Mucosa of descending colon (tissue), 3 donors: Measurements from ENCODE around the gene DOCK2. TPM values are rescaled to one million over a fixed set of nuclear protein-coding genes. Genes with fewer than 3 reads are reported as not detected.
"Not testable (repeated sequence)": the region's sequence is repeated elsewhere in the genome, so short reads cannot be mapped to it uniquely, and the experiment has no call there.

Experiments used
- ATAC-seq: fragments of 200-7000 bp; cut with Tn5 transposase; one replicate; pipeline ENCODE4 v1.9.1; 2020; ENCODE audit warnings: mild to moderate bottlenecking, moderate library complexity
- DNase-seq, 3 donors: peaks; one replicate each; pipeline ENCODE4 v3.0.0-alpha.2; 2020
- H3K36me3 ChIP-seq: fragments of 200-600 bp; one replicate; pipeline ENCODE4 v1.8.0; 2021; ENCODE audit warnings: low read depth, mild to moderate bottlenecking
- H3K4me1 ChIP-seq: fragments of 200-600 bp; one replicate; pipeline ENCODE4 v1.8.0; 2021; ENCODE audit warnings: low read depth, mild to moderate bottlenecking
- H3K4me3 ChIP-seq: fragments of 200-600 bp; one replicate; pipeline ENCODE4 v1.8.0; 2021; ENCODE audit warnings: mild to moderate bottlenecking
- H3K9me3 ChIP-seq: fragments of 200-600 bp; one replicate; pipeline ENCODE4 v1.8.0; 2021; ENCODE audit warnings: mild to moderate bottlenecking
- intact Hi-C, 2 donors: fragments of 100-400 bp; cut with DNase I in 1 of 2; cut with micrococcal nuclease in 1 of 2; formaldehyde crosslinking; loops; one replicate each; pipeline versions ENCODE4 v1.11.0 to v1.11.1; 2022; cut with DNase I, micrococcal nuclease
- total RNA-seq, 3 donors: library from RNA; stranded (reverse); fragmentation: NEBNext Ultra II Directional in 2 of 3; extraction: Animal tissue kit (Norgen Biotek cat#: 25700) in 2 of 3; gene quantifications; one replicate each; pipeline versions ENCODE4 v1.2.1 to v1.2.4, GENCODE V29; 2021 to 2023
- TF ChIP-seq, protein P1 (sequence below): fragments of 200-600 bp; IDR thresholded peaks from one replicate; pipeline ENCODE4 v1.8.0; 2022; ENCODE audit warnings: antibody characterized with exemption, mild to moderate bottlenecking
- donor health status: DM: no; HTN: no; CAD: no; lungs with moderate emphysema.
- donor health status: DM: no; HTN: no; CAD: no.
- donor health status: DM: no; HTN: yes; CAD: no.

DOCK2 gene
- total RNA-seq, 3 donors from 2014 or later: 7.2 to 20.1 (median 18.1) TPM

DNA sequence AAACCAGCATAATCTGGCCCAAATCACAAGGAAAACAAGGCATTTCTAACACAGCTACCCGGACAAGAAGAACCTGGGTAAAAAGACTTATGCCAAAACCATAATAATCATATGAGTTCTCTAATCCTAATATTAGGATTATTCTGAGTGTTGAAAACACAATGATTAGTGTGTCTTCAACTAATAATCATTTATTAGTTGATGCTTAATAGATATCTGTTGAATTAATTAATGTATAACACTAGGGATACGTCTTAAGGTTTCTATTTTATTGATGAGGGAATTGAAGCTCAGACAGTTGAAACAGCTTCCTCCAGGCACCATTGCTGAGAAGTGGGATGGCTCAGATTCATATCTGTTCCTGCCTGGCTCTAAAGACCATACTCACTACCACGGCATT, 112.2 kb downstream of the DOCK2 start:
- Histone ChIP-seq H3K4me3 (no peak overlapping the region), H3K9me3 (no peaks in the 10 kb centered on the region), H3K36me3 (no peaks in the 10 kb centered on the region), H3K4me1 (no peaks in the 10 kb centered on the region)
- no peak for ATAC-seq
- no peak for DNase-seq
- intact Hi-C loops: no loop called here
- TF ChIP-seq, protein P1, sequence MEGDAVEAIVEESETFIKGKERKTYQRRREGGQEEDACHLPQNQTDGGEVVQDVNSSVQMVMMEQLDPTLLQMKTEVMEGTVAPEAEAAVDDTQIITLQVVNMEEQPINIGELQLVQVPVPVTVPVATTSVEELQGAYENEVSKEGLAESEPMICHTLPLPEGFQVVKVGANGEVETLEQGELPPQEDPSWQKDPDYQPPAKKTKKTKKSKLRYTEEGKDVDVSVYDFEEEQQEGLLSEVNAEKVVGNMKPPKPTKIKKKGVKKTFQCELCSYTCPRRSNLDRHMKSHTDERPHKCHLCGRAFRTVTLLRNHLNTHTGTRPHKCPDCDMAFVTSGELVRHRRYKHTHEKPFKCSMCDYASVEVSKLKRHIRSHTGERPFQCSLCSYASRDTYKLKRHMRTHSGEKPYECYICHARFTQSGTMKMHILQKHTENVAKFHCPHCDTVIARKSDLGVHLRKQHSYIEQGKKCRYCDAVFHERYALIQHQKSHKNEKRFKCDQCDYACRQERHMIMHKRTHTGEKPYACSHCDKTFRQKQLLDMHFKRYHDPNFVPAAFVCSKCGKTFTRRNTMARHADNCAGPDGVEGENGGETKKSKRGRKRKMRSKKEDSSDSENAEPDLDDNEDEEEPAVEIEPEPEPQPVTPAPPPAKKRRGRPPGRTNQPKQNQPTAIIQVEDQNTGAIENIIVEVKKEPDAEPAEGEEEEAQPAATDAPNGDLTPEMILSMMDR: no peak

DNA sequence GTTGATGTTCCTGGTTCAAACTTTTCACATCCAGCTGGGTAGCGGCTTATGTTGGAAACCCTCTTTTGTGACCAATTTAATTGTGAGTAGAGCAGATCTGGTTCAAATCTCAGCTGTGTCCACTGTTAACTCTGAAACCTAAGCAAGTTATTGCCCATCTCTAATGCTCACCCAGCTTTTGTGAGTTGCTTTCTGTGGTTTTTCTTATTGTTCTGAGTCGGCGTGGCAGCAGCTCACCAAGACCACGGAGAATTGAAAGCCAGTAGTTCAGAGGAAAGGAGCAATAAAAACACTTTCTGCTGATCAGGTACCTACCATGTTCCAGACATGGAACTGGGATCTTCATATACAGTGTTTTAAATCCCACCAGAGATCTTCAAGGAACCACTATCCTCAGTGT, 114.4 kb downstream of the DOCK2 start:
- Histone ChIP-seq H3K36me3 (no peaks in the 10 kb centered on the region), H3K4me3 (no peak overlapping the region), H3K4me1 (no peaks in the 10 kb centered on the region), H3K9me3 (no peaks in the 10 kb centered on the region)
- ATAC-seq (no peak), DNase-seq (no peak)
- TF ChIP-seq, protein P1: no peak
- intact Hi-C loops: no loop called here

DNA sequence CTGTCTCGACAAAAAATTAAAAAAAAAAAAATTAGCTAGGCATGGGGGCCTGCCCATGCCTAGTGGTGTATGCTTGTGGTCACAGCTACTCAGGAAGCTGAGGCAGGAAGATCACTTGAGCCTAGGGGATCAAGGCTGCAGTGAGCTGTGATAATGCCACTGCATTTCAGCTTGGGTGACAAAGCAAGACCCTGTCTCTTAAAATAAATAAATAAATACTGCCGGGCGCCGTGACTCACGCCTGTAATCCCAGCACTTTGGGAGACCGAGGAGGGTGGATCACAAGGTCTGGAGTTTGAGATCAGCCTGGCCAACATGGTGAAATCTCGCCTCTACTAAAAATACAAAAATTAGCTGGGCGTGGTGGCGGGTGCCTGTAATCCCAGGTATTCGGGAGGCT, 115.5 kb downstream of the DOCK2 start:
- intact Hi-C loops, H3K36me3 ChIP-seq, DNase-seq, H3K9me3 ChIP-seq, ATAC-seq, H3K4me1 ChIP-seq, H3K4me3 ChIP-seq: not testable (repeated sequence)

DNA sequence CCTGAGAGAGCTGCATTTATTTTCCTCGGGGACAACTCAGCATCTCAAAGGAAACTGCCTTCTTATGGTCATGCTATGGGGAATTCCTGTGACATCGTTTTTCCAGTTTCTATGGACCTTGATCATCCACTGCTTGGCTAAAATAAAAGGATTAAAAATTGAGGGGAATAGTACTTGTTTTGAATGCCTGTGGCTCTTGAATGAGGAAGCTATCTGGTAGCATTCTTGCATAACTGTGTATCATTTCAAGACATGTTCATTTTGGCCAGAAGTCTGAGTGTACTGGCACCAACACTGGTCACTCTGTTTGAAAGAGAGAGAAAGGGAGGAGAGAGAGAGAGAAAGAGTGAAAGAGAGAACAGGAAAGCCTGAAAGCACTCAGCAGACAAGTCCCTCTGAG, 116.7 kb downstream of the DOCK2 start:
- no peak for ATAC-seq
- TF ChIP-seq, protein P1: no peak
- intact Hi-C loops: no loop called here

DNA sequence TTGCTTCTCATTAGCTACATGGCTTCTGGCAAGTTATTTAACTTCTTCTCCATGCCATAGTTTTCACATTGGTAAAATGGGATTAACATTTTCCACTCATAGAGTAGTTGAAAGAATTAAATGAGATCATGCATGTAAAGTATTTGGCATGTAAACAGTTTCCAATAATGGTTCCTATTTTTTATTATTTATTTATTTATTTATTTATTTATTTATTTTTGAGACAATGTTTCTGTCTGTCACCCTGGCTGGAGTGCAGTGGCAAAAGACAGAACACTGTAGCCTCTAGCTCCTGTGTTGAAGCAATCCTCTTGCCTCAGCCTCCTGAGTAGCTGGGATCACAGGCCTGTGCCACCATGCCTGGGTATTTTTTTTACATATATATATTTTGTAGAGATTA, 117.7 kb downstream of the DOCK2 start:
- TF ChIP-seq, protein P1: no peak
- DNase-seq (no peak), ATAC-seq (no peak)
- Histone ChIP-seq H3K36me3 (no peaks in the 10 kb centered on the region), H3K4me1 (no peaks in the 10 kb centered on the region), H3K4me3 (no peak overlapping the region), H3K9me3 (no peaks in the 10 kb centered on the region)
- intact Hi-C loops: no loop called here

More for the DNA sequence above, 116.7 kb downstream of the DOCK2 start:
- H3K36me3 ChIP-seq: no peaks in the 10 kb centered on the region
- H3K4me3 ChIP-seq: no peak overlapping the region
- DNase-seq: no peak
- H3K9me3 ChIP-seq: no peaks in the 10 kb centered on the region
- H3K4me1 ChIP-seq: no peaks in the 10 kb centered on the region

DNA sequence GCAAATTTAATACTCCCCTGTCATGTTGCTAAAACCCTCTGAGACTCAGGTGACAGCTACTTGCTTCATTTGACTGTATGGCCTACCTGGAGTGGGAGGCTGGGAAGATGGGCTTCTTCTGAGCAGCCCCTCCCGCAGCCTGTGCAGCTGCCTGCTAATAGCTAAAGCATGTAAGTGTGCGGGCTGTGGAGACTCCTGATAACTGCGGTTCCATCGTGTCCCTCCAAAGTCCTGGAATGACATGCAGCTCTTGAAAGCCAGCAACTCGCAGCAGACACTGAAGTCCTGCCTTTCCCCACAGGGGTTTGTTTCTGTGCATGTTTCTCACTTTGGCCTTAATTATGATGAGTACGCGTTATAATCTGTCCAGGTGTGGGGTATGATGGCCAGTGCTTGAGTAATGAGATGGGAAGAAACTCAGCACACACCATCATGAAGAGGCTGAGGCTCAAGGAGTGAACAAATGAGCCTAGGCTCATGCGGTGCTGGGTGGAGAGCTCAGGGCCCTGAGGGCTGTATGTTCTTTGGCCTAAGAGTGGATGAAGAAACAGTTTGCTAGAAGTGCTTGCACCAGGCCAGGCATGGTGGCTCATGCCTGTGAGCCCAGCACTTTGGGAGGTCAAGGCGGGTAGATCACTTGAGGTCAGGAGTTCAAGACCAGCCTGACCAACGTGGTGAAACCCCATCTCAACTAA, 119.1 kb downstream of the DOCK2 start:
- no peak for ATAC-seq
- Histone ChIP-seq H3K4me3 (no peak overlapping the region), H3K4me1 (no peaks in the 10 kb centered on the region), H3K36me3 (no peaks in the 10 kb centered on the region), H3K9me3 (no peaks in the 10 kb centered on the region)
- TF ChIP-seq, protein P1: no peak
- no peak for DNase-seq
- intact Hi-C loops: no loop called here
